HL-60/S4 (cell line): Measurements from ENCODE around the gene NPAS3.

Experiments
- in situ Hi-C: fragments of 300-500 bp; cut with MboI; formaldehyde crosslinking; loops from 2 replicates; pipeline ENCODE4 v1.14.3; 2022; ENCODE audit warnings: low sequenced_read_pairs

Gene NPAS3

DNA sequence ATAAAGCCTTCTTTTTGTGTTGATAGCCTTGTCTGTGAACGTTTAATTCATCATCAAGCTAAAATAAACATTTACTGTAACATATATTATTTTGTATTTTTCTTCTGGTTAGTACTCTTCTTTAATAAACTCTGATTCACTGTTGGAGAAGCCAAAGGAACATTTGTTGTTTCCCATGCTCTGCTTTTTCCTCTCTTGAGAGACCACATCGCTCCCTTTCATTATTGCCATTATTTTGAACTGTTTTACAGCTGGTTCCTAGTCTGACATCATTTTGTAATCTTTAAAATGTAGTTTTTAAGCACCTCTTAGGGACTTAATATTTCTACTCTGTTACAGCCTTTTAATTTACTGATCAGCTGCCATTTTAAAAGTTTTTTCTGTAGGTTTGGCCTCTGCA lies 301.8 kb downstream of the NPAS3 start:
- in situ Hi-C loops, result no loop called here

DNA sequence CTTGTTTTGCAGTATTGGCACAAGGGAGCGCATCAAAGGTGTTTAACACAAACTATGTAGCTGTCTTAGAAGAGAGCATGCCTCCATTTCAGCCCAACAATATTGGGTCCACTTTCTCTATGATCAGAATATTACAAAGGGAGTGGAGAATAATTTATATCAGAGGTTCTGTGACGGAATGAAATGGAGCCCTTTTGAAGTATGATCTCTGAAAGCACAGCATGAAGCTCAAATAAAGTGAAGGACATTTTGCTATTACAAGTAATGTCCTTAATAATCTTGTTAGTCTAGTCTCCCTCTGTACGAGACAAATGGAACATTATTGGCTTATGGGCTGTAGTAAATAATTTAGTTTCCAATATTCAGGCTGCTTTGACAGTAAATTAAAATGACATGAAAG lies 302.7 kb downstream of the NPAS3 start:
- in situ Hi-C loops, result no loop called here

DNA sequence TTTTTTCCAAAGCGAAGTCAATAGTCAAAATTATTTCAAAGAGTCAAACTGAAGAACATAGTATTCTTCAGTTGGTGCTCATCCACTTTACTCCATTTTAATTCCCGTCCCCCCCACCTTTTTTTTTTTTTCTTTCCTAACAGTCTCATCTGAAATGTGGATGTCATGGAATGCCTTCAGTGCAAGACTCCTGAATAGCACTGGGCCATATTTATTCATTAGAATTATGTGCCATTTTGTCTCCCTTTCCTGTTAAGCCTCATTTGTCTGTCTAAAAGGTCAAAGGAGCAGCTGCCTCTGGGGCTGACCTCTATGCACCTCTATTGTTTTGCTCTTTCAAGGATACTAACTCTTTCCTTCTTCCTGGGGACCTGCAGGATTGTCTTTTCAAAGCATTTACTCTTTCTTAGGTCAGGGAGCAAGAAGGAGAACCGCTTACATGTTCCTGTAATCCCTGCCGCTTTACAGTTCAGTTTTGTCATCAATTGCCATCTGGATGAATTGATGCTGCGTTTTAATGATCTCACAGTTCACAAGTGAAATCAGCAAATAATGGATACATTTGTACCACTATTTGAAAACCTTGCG lies 310.6 kb downstream of the NPAS3 start:
- in situ Hi-C loops, result no loop called here

GRCh38 chr14:33250963-33251362 lies 312.3 kb downstream of the NPAS3 start:
- in situ Hi-C loops, result no loop called here

DNA sequence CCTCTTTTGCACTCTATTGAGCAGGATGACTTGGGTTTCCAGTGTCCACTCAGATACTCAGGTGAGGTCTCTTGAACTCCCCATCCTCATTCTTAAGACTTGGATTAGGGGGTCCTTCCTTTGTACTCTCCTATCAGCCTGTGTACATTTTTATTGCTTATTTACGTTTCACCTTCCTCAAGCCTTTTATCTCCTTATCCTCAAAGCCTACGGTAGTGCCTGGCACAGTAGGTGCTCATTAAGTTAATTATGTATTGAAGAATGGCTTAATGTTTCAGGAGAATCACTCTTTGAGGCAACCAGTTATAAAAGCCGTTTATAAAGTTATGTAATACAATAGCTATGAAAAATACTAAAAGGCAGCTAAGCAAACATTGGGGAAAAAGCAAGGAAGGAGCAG lies 315.7 kb downstream of the NPAS3 start:
- in situ Hi-C loops, result no loop called here

DNA sequence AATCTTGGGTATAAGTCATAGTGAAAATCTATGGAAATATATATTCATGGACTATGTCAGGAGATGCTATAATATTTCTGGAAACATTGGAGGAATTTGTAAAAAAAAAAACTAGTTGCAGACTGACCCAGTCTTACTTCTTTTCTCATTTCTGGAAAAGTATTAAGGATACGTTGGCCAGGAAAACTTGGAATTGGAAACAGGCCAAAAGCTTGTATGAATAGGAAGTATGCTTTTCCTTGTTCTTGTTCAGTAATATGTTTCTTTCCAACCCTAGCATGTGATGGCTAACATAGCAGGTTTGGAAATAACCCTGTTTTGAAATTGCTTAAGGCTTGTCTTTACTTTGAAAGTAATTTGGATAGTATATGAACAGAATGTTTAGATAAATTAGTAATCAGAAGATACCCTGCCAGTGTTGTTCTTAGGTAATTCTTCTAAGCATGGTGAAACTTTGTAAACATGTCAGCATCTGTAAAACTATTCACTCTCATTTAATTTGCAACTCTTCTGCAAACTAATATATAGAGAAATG lies 316.2 kb downstream of the NPAS3 start:
- in situ Hi-C loops, result no loop called here

DNA sequence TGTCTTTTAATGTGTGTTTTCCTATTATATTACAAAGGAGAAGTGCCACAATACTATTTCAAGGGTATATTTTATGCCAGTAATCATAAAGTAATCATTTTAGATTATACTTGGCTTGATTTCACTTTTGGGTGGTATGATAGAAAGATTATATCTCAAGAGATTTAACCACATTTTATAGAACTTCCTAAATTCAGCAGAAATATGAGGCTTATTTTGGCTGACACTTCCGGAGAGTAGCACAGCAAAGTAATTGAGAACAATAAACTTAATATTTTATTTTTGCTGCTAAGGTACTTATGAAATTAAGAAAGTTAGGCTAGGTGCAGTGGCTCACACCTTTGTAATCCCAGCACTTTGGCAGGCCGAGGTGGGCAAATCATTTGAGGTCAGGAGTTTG lies 319.1 kb downstream of the NPAS3 start:
- in situ Hi-C loops, result no loop called here

DNA sequence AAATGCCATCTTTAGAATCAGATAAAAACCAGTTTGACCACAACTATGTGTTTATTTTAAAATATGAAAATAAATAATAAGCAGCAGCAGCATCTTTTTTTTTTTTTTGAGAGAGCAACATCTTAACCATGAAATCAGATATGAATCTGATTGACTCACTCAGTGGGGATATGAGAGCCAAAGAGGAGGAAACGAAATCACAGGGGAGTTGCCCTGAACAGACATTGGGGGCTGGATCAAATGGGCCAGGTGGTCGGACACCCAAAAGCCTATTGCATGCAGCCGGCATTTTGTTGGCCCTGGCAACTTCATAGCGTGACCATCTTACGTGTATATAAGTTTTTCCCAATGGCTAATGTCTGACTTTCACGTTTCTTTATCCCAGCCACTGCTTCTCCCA lies 321.1 kb downstream of the NPAS3 start:
- in situ Hi-C loops, result no loop called here

DNA sequence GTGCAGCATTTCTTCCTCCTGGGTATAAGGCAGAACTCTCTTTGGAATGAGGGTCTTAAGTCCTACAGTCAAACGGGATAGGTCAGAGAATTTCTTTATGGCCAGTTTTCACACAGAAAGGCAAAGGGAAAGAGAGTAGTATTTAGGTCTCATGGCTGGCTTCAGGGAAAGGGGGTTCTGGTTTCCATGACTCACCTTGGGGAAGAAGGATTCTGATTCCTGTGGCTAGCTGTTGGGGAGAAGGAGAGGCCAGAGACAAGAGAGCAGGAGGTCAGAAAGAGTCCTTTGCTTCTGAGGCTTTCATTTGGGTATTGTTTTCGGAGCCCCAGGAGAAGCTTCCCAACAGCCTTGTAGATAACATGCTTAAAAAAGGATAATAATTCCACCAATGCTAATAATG lies 332.5 kb downstream of the NPAS3 start:
- in situ Hi-C loops, result no loop called here

GRCh38 chr14:33271891-33272290 lies 333.2 kb downstream of the NPAS3 start:
- in situ Hi-C loops, result no loop called here

DNA sequence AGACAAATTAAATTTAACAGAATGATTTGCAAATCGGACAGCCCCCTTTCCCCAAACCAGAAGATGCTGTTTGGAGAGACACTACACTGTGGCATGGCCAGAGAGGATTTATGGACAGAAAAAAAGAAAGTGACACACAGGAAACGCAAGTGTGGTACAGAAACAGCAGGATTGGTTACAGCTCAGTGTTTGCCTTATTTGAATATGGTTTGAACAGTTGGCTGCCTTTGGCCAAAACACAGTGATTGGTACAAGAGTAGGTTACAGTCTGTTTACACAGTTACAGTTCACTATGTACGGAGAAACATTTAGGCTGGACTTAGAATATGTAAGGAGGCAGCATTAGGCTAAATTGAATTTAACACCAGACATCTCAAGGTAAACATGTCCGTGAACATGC lies 335.3 kb downstream of the NPAS3 start:
- in situ Hi-C loops, result no loop called here

DNA sequence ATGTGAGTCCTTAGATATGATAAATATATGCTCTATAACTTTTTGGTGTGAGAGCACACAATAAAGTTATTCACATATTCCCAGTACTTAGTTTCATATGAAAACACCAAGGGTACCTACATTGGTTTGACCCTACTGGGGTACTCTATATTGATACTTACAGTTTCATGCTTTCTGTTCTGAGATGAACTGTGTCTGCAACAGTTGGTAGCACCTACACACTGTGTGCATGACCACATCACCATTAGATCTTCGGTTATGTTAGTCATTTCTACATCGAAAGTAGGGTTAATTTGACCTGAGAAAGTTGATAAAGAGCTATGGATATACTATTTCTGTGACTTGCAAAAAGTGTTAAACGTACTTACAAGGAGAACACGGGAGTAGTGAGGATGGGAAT lies 337.2 kb downstream of the NPAS3 start:
- in situ Hi-C loops, result no loop called here

- in situ Hi-C loops, result no loop called here
Observed at GRCh38 chr14:33279865-33280264, 341.2 kb downstream of the NPAS3 start.

- in situ Hi-C loops, result no loop called here
Observed at GRCh38 chr14:33280646-33281045, 342.0 kb downstream of the NPAS3 start.

GRCh38 chr14:33282331-33283230 lies 343.9 kb downstream of the NPAS3 start:
- in situ Hi-C loops, result no loop called here

DNA sequence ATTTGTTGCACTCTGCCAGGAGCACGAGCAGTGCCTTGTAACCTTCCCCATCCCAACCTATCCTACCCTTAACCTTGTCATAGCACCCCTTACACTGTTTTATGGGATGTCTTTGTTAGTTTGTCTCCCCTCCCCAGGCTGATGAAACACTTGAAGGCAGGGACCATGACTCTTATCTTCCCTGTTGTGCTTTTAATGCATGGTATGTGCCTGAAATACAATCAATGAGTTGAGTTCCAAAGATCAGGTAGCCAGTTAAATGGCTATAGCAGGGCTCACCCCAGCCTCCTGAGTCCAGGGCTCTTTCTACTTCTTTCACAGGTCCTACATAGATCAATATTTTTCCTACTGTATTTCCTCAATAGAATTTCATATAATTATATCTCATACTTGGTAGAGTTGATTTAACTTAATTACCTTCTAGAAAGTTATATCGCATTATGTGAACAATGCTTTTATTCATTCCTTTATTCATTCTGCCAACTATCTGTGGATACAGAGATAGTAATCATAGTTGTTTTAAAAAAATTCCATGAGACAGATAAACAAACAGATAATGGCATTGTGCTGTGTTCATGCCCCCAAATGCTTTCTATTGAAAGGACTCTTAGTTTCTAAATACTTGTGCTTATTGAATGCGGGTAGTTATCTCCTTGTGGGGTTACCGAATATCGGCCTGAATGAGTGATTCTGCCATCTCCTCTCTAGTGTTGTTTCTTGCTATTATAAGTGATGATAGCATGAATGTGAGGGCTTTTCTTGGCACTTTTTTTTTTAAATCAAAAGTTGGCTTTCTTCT lies 347.4 kb downstream of the NPAS3 start:
- in situ Hi-C loops, result no loop called here

DNA sequence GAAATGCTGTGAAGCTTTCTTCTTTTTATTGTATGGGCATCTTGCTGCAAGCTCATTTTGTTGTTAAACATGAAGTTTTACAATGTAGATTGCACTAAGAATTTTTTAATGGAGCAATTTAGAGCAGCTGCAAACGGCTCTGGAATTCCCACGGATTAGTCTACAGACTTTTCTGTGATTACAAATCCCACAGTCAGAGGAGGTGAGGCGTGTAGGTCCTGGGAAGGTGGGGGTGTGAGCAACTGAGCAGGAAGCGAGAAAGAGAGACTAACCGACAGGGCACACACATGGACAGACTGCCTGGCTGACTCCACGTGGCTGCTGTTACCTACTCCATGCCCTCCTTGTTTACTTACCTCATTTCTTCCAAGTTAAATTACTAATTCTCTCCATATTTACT lies 348.5 kb downstream of the NPAS3 start:
- in situ Hi-C loops, result no loop called here

DNA sequence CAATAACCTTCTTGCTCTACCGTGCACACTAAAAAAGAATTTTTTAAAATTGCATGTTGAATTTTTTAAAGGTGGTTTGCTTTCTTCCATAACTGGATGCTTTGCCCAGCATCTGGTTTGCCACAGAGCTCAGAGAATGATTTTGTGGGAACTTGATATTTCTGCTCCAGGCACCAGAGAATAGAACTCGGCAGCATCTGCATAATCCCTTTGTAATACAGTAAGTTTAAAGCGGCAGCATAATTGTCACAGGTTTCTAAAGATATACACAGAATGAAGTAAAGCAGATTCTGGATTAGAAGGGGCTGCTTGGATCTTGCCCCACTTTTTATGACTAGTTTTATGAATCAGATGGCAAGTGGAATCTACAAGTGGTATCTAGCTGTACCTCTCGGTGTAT lies 352.0 kb downstream of the NPAS3 start:
- in situ Hi-C loops, result no loop called here

DNA sequence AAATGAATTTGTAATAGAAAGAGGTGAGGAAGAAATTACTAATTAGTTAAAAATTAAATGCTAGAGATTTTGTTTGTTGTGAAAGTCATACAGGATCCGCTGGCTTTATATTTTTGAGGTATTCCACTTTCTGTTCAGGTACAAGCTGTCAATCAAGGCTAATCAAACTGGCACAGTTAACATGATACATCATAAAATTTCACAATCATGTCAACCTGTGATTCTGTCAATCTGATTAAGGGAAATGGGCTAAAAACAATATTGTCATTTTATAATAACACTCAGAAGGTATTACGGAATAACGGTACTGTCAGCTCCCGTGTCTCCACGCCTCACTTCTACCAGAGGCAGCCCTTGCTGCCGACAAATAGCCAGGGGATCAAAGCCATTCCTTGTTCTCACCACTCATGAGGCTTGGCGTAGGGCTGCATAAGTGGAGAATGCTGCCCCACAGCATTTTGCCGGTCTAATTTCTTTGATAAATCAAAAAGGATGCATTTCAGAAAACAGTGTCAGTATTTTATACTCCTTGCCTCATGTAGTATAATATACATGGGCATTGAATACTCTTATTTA lies 352.9 kb downstream of the NPAS3 start:
- in situ Hi-C loops, result no loop called here

DNA sequence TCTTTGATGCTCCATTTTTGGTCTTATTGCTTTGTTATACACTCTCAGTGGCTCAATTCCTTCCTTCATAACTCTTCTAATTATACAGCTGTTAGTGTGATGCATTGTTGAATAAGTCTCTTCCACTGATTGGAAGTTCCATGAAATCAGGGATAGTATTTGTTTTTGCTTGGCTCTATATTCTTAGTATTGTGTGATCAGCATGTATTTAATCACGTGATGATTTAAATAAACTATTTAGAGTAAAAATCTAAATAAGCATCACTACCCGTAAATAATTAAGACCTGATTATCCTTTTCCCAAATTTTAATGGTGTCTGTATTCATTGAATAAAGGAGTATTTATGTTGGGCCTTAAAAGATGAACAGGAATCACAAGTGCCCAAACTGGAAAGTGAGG lies 355.7 kb downstream of the NPAS3 start:
- in situ Hi-C loops, result no loop called here

- in situ Hi-C loops, result no loop called here
Observed at GRCh38 chr14:33297565-33297964, 358.9 kb downstream of the NPAS3 start.
